HG03097 (cell line): ENCODE measurements around the gene TANGO2.

Source experiments
- ATAC-seq: cut with Tn5 transposase; IDR thresholded peaks from one replicate; pipeline ENCODE4 v1.9.1; 2021; ENCODE audit not compliant: unreplicated experiment, low FRiP score

The TANGO2 gene

GRCh38 chr22:19982991-19983578 is 37.8 kb upstream of the TANGO2 start:
- ATAC-seq = no peak

- no peak for ATAC-seq
These were observed 37.2 kb upstream of the TANGO2 start for GRCh38 chr22:19983741-19984140.

GRCh38 chr22:19984201-19984753 is 36.6 kb upstream of the TANGO2 start:
- ATAC-seq = no peak

DNA sequence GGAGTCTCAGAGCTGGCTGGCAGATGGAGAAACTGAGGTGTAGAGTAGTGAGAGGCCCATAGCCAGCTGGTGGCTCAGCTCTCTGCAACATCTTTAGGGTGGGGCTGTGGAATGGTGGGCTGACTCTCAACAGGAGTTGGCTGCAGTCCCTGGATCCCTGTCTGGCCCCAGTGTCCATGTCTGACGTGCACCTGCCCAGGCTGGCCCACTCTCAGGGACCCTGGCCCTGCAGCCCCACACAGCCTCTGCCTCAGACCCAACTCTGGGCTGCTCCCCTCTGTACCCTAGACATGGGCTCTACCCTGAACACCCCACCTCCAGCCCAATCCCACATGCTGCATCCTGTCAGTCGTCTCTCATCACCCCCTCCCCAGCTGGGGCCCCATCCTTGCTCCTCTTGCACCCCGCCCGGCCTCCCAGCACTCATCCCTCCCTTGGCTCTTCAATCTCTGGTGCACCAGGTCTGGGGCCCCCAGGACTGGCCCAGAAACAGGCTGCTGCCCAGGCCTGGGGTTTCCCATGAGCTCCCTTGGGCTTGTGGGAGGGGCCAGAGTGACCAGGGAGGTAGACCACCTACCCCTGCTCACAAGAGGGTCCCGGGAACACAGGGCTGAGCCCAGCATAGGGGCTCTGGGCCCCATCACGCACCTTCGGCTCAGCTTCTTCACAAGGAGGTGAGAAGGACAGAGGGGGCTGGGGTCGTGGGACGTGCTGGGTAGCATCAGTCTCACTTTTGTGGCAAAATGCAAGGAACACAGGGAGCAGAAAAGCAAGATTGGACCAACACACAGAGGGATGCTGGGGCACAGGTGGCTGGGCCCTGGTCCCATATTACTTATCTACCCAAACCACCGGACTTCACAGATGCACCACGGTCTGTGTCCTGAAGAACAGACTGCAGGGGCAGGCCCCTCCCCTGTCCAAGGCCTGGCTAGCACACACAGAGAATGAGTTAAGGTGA is 35.8 kb upstream of the TANGO2 start:
- no peak for ATAC-seq

DNA sequence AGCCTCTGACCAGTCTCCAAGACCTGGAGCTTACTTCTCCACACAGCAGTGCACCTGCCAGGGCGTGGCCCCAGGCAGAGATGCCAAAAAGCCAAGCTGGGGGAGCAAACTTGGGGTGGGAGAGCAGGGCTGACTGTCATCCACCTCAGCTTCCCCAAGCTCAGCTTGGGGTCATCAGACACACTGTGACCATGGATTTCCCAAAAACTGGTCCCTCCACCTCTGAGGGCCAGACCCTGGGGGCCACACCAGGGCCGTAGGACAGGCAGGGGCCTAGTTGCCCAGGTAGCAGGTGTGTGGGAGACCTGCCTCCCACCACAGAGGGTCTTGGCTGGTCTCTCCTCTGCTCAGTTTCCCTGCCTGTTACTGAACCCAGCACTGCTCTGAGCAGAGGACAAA is 34.9 kb upstream of the TANGO2 start:
- ATAC-seq = no peak

DNA sequence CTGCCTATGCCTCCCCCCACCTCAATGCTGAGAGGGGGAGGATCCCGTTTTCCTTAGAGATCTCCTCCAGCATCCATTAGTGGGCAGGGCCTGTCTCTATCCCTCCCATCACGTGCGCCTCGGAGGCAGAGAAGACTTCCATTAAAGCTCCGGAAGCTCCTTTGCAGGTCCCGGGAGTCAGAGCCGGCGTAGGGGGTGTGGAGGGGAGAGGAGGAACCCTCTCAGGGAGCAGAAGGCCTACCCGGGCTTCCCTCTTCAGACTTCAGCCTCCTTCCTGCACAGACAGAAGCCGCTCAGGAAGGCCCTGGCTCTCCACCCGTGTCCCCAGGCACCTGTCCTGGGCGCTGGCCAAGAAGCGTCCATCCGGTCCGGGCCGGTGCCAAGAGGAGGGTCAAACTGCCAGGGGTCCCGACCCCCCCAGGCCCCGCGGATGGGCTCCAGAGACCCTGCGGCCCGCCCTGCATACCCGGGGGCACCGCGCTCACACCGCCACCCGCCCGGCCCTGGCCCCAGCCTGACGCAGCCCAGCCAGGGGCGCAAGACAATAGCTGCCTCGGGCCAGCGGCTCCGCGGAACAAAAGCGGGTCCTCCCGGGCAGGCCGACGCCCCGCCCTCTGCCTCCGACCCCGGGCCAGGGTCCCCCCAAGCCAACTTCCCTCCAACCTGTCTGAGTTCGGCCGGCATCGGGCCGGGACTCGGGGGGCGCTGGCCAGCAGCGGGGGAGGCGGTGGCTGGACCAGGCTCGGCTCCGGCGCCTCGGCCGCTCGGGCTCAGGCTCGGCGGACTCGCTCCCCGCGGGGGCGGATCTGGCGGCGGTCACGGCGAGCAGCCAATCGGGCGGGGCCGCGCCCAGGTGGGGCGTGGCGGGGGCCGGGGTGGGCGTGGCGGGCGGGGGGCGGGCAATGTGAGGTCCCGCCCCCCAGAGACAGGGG is 34.2 kb upstream of the TANGO2 start:
- no peak for ATAC-seq

GRCh38 chr22:19987394-19988306 is 33.3 kb upstream of the TANGO2 start:
- no peak for ATAC-seq

GRCh38 chr22:19988331-19988808 is 32.5 kb upstream of the TANGO2 start:
- no peak for ATAC-seq

GRCh38 chr22:19988965-19989724 is 31.8 kb upstream of the TANGO2 start:
- ATAC-seq = no peak

DNA sequence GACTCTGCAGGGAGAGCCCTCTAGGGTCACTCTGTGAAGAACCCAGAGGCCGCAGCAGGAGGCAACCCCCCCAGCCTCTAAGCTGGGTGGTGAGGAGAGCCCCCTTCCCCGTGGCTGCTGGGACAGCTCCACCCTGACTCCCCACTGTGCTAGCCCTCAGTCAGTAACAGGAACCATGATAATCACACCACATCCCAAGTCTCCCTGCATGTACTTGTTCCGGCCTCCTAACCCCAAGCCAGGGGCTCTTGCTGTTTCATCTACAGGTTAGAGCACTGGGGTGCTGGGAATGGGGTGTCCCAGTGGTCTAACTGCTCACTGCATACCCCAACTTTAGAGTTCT is 31.2 kb upstream of the TANGO2 start:
- ATAC-seq = no peak

DNA sequence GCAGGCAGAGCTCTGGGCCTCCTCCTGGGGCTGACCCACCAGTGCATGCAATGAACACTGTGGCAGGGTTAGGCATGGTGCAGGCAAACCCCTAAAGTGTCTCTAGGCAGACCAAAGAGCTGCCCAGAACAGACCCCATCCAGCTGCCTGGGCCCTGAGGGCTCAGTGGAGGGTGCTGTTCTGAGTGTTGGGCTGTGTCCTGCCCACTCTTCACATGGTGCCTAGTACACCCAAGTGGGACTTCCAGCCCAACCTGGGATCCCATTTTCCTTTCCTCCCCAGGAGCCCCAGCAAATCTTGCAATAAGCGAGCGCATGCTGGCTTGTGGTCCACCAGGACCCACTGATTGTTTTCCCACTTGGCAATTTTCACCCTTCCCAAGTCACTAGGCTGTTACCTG is 30.7 kb upstream of the TANGO2 start:
- ATAC-seq = no peak

- ATAC-seq = no peak
These were observed 30.1 kb upstream of the TANGO2 start for GRCh38 chr22:19990609-19991394.

GRCh38 chr22:19991395-19991644 is 29.6 kb upstream of the TANGO2 start:
- ATAC-seq = no peak

DNA sequence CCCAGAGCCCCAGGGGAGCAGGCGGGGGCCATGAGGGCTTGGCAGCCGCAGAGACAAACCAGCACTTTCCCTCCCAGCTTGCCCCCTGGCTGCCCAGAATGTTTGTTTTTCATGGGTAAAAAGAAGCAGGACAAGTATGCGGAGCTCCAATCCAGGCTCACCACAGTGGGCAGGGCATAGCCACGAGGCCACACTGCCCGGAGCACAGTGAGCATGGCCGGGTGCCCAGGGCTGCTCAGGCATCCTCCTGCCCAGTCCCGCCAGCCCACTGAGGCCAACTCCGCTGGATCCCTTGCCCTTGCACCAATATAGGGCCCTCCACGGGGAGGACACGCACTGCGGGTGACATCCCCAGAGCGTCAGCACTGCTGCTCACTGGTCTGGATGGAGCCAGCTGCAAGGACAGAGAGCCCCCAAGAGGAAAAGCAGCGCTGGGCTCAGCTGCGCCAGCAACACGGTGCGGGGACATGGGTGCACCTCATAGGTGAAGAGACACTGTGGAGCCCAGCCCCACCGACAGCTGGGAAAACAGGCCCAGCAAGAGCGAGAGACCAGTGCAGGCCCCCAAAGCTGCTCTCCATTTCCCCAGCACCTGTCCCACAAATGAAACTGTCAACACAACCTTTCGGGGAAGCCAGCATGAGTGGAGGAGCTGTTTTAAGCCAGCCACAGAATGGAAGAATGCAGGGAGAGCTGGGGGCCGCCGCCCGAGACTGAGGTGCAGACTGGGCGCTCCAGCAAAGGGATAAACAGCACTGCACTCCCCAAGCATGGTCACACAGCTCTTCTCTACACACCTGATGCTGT is 29.1 kb upstream of the TANGO2 start:
- ATAC-seq = no peak

DNA sequence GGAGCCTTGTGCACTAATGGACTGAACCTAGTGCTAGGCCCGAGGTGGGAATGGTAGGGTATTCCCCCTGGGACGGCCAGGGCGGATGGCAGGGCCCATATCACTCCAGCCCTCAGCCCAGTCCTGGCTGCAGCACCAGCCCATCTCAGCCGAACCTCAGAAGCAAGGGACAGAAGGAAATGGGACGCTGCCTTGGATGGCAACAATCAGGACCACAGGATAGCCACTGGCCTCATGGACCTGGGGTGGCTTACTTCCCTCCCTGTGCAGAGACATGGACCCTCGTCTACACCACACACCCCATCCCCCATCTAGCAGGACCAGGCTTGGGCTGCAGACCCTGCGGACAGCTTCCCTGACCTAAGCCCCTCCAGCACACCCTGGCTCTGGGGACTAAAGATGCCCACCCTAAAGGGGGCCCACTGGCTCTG is 28.4 kb upstream of the TANGO2 start:
- no peak for ATAC-seq

DNA sequence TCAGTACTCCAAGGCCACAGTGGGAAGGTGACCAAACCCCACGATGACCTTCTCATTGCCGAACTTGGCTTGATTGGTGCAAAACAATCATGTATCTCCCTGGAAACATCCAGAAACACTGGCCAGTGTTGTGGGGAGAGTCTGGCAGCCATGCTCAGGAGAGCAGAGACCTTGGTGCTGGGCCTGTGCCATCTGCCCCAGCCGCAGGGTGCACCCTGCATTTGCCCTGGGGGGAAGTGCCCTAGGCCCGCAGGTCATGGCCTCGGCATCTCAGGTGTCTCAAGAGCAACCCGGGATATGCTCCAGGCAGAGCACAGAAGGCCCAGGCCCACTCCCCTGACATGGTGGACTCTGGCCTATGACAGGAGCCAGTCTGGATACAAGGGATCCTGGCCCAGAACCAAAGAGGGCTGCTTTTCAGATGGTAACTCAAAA is 28.0 kb upstream of the TANGO2 start:
- ATAC-seq = no peak

DNA sequence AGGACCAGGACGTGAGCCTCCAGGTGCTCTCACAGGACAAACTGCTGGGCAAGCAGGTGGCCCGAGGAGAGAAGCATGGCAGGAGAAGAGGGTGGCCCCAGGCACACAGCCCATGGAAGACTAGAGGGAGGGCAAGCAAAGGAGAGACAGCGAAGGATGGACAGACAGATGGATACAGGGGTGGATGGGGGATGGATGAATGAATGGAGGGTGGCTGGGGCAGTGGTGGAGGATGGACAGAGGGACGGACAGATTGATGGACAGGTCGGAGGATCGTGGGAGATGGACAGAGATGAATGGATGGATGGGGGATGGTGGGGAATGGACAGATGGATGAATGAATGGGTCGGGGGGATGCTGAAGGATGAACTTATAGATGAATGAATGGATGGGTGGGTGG is 27.0 kb upstream of the TANGO2 start:
- ATAC-seq = no peak
